HepG2 (cell line): ENCODE data around the gene TTC8. TPM values are rescaled to one million over a fixed set of nuclear protein-coding genes. Genes with fewer than 3 reads are reported as not detected.

ENCODE experiments used
- ATAC-seq: fragments of 200-7000 bp; cut with Tn5 transposase; 3 replicates; pipeline ENCODE4 v1.9.1; 2020; ENCODE audit warnings: mild to moderate bottlenecking, moderate library complexity
- BruUV-seq: library from RNA; stranded (reverse); fragments of 400-500 nt; replicated peaks from 2 replicates; lab custom pipeline; 2021; lab: Mats Ljungman, UMichigan
- CTCF ChIA-PET: fragments of 300-600 bp; formaldehyde crosslinking; extraction: SDS; loops from one replicate; lab custom pipeline; 2021; ENCODE audit warnings: low total read pairs, inconsistent platforms, low intra/inter-chr PET ratio; lab: Yijun Ruan, JAX
- POLR2A ChIA-PET: fragments of 350-600 bp; sonication (Branson Sonifier 250); formaldehyde crosslinking; loops from one replicate; lab custom pipeline; 2020; ENCODE audit warnings: antibody characterized with exemption, inconsistent platforms; lab: Yijun Ruan, JAX
- DNase-seq: peaks from one replicate; pipeline ENCODE4 v3.0.0-alpha.2; 2015; ENCODE audit warnings: low spot score
- FAIRE-seq: peaks from 3 replicates; lab custom pipeline; 2011; peaks lifted over from hg19 to GRCh38; lab: Jason Lieb, UNC
- H2AFZ ChIP-seq: one replicate; pipeline ENCODE4 v1.6.1; 2011; ENCODE audit warnings: low read length, inconsistent platforms
- H3K27ac ChIP-seq: fragments of 300-600 bp; 3 replicates; pipeline ENCODE4 v1.8.0; 2011; ENCODE audit warnings: mixed run types, mild to moderate bottlenecking, mixed read lengths, low read length, inconsistent platforms; ENCODE audit not compliant: insufficient read depth; ENCODE audit errors: extremely low read length
- H3K27me3 ChIP-seq, 2 experiments: fragments of 200-600 bp in 1 of 2; 2 replicates in 1 of 2; 3 replicates in 1 of 2; pipeline versions ENCODE4 v1.6.0 to v1.8.0; 2011; ENCODE audit warnings: low read length in 2 of 2, mild to moderate bottlenecking in 2 of 2, moderate library complexity in 2 of 2, inconsistent platforms in 1 of 2; ENCODE audit not compliant: insufficient read depth in 2 of 2, control insufficient read depth in 1 of 2
- H3K36me3 ChIP-seq, 2 experiments: fragments of 200-600 bp in 1 of 2; replicated peaks in 1 of 2; 2 replicates in 1 of 2; 3 replicates in 1 of 2; pipeline versions ENCODE4 v1.5.1 to v1.8.0; 2011; ENCODE audit warnings: low read length in 2 of 2, inconsistent platforms in 1 of 2; ENCODE audit not compliant: insufficient read depth in 2 of 2, control insufficient read depth in 1 of 2
- H3K4me1 ChIP-seq: 2 replicates; pipeline ENCODE4 v1.5.1; 2012; ENCODE audit warnings: low read length, inconsistent platforms; ENCODE audit not compliant: insufficient read depth
- H3K4me2 ChIP-seq: 2 replicates; pipeline ENCODE4 v1.6.0; 2011; ENCODE audit warnings: low read depth, low read length, inconsistent platforms
- H3K4me3 ChIP-seq, 3 experiments: fragments of 200-600 bp in 1 of 3; sonication (generic), shearing (Covaris generic) in 1 of 3; replicated peaks in 1 of 3; 2 replicates each; pipeline ENCODE4 v1.5.1; 2011 to 2016; ENCODE audit warnings: low read length in 3 of 3, inconsistent platforms in 2 of 3, low read depth in 2 of 3, mild to moderate bottlenecking in 2 of 3, control low read depth in 1 of 3, mixed read lengths in 1 of 3; ENCODE audit not compliant: insufficient read depth in 1 of 3
- H3K79me2 ChIP-seq: one replicate; pipeline ENCODE4 v1.6.1; 2011; ENCODE audit warnings: low read length, inconsistent platforms; ENCODE audit not compliant: insufficient read depth
- H3K9ac ChIP-seq: 2 replicates; pipeline ENCODE4 v1.6.0; 2011; ENCODE audit warnings: mild to moderate bottlenecking, low read depth, low read length, inconsistent platforms; ENCODE audit not compliant: insufficient read depth
- H3K9me3 ChIP-seq: 2 replicates; pipeline ENCODE4 v1.5.1; 2012; ENCODE audit warnings: mild to moderate bottlenecking, low read length
- H4K20me1 ChIP-seq: 2 replicates; pipeline ENCODE4 v1.6.0; 2011; ENCODE audit warnings: inconsistent platforms, mild to moderate bottlenecking, low read length, moderate library complexity; ENCODE audit not compliant: insufficient read depth
- DPF2 ChIP-seq: sonication (generic); formaldehyde crosslinking; IDR thresholded peaks from 2 replicates; pipeline ENCODE4 v1.4.0; 2020; ENCODE audit warnings: mild to moderate bottlenecking, low read depth, missing genetic modification reagents, borderline replicate concordance
- FOXO1 ChIP-seq: sonication (generic); formaldehyde crosslinking; IDR thresholded peaks from 2 replicates; pipeline ENCODE4 v1.4.0; 2020; ENCODE audit warnings: missing genetic modification reagents
- KDM6A ChIP-seq: IDR thresholded peaks from 2 replicates; pipeline ENCODE4 v1.6.1; 2016; ENCODE audit warnings: low read depth
- MTF2 ChIP-seq: sonication (generic); formaldehyde crosslinking; IDR thresholded peaks from 2 replicates; pipeline ENCODE4 v1.5.0; 2020; ENCODE audit warnings: missing genetic modification reagents, borderline replicate concordance
- PPARG ChIP-seq: conservative IDR thresholded peaks from 2 replicates; pipeline ENCODE4 v1.6.1; 2016; ENCODE audit warnings: missing biosample characterization, missing genetic modification reagents
- WIZ ChIP-seq: sonication (generic); formaldehyde crosslinking; IDR thresholded peaks from 2 replicates; pipeline ENCODE4 v1.5.1; 2020; ENCODE audit warnings: mild to moderate bottlenecking, missing genetic modification reagents
- ZNF12 ChIP-seq: sonication (generic); formaldehyde crosslinking; IDR thresholded peaks from 2 replicates; pipeline ENCODE4 v1.5.0; 2020; ENCODE audit warnings: missing genetic modification reagents
- ZNF570 ChIP-seq: sonication (generic); formaldehyde crosslinking; IDR thresholded peaks from 2 replicates; pipeline ENCODE4 v1.4.0; 2020; ENCODE audit warnings: mild to moderate bottlenecking, missing genetic modification reagents, borderline replicate concordance
- ZNF598 ChIP-seq: sonication (generic); formaldehyde crosslinking; IDR thresholded peaks from 2 replicates; pipeline ENCODE4 v1.5.1; 2020; ENCODE audit warnings: mild to moderate bottlenecking, missing genetic modification reagents, borderline replicate concordance
- ZNF605 ChIP-seq: sonication (generic); formaldehyde crosslinking; IDR thresholded peaks from 2 replicates; pipeline ENCODE4 v1.8.0; 2022; ENCODE audit warnings: mild to moderate bottlenecking, missing genetic modification reagents
- WGBS: methylation state at CpG from one replicate; pipeline ENCODE4 v1.1.6; 2017; ENCODE audit warnings: low lambda C conversion rate; 5-methylcytosine and 5-hydroxymethylcytosine counted together
- in situ Hi-C: cut with HindIII; loops from 2 replicates; pipeline ENCODE4 v1.10.0; 2017; ENCODE audit warnings: low pct_unique_long_range_greater_than_20kb; ENCODE audit not compliant: extremely low pct_ligation_motif_present
- intact Hi-C: fragments of 100-400 bp; cut with micrococcal nuclease; formaldehyde crosslinking; loops from one replicate; pipeline ENCODE4 v1.10.0; 2022; ENCODE audit not compliant: unreplicated experiment
- polyA plus RNA-seq, 8 experiments: library from polyadenylated mRNA; depleted of rRNA in 3 of 8; stranded (reverse) in 7 of 8; unstranded in 1 of 8; fragments of >200 nt; fragmentation: Illumina TruSeq in 4 of 8; extraction: Trizol in 4 of 8; gene quantifications; 2 replicates each; pipeline versions ENCODE4 v1.2.1 to v1.2.3, GENCODE V29; 2011 to 2016; ENCODE audit warnings: low read depth in 4 of 8, missing spikeins in 1 of 8, mixed read lengths in 1 of 8; ENCODE audit not compliant: insufficient read depth in 1 of 8
- total RNA-seq, 5 experiments: library from RNA; depleted of rRNA; stranded (reverse); fragments of >200 nt; fragmentation: Illumina TruSeq; extraction: Trizol; gene quantifications; 2 replicates each; pipeline ENCODE4 v1.2.3, GENCODE V29; 2016; ENCODE audit warnings: low read depth in 1 of 5
- TF ChIP-seq, protein P1 (sequence below): IDR thresholded peaks from 2 replicates; pipeline ENCODE4 v1.4.0; 2020; ENCODE audit warnings: mild to moderate bottlenecking, missing genetic modification reagents
- TF ChIP-seq, protein P2 (sequence below): sonication (generic); formaldehyde crosslinking; IDR thresholded peaks from 2 replicates; pipeline ENCODE4 v1.8.0; 2023; ENCODE audit warnings: mild to moderate bottlenecking, missing genetic modification reagents
- TF ChIP-seq, protein P3 (sequence below): IDR thresholded peaks from 2 replicates; pipeline ENCODE4 v1.6.1; 2016; ENCODE audit warnings: missing compliant biosample characterization, missing genetic modification reagents, borderline replicate concordance
- TF ChIP-seq, protein P4 (sequence below): sonication (generic); formaldehyde crosslinking; IDR thresholded peaks from 2 replicates; pipeline ENCODE4 v1.4.0; 2020; ENCODE audit warnings: mild to moderate bottlenecking, missing genetic modification reagents

The TTC8 gene
- total and polyA plus RNA-seq, 2 of the 13 experiments (the other 11 are each of a cell fraction or from before 2014, with no cell fraction given), result 13.8 to 15.2 TPM

DNA sequence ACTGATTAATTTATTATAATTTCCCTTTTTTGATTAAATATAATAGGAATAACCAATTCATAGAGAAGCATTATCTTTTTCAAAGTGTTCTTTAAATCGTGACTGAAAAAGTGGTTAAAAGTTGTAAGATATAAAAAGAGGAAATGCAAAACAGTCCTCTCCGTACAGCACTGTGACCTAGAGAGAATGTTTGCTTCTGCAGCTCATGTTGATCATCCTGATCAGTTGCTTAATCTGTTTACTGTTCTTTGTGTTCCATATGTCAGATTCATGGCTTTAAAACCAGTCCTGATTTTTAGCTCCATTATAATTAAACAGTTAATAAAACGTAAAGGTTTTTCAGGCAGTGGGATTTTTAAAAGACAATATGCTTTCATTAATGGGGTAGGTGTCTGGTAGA, 4.7 kb downstream of the TTC8 start:
- peak overlapping the region; percentile 28; the same call in 1 of the 2 replicates for H3K4me2 ChIP-seq
- peak overlapping the region; percentile 29 for H3K27ac ChIP-seq
- in situ Hi-C loops (no loop called here), intact Hi-C loops (loop anchor here (10.0 kb wide), 1 partner anchor 1954 kb away; no protein-coding TSS in a partner anchor)
- peaks cover 9% of the 10 kb centered on the region for H3K79me2 ChIP-seq
- H3K4me1 ChIP-seq, result peaks cover 36% of the 10 kb centered on the region
- ChIA-PET POLR2A (no interaction called here), CTCF (no interaction called here)
- FAIRE-seq (no peak), ATAC-seq (no peak), DNase-seq (peak; percentile 10)
- H3K9me3 ChIP-seq, result no peaks in the 10 kb centered on the region
- 28% methylated on average over 3 of the region's 3 CpGs for WGBS
- no TSS peak for BruUV-seq
- H3K36me3 ChIP-seq, result peaks cover 0 to 1% of the 10 kb centered on the region in 2 experiments; a peak in 1 of 5 replicates
- H3K4me3 ChIP-seq, result no peak overlapping the region
- H4K20me1 ChIP-seq, result no peaks in the 10 kb centered on the region
- no peaks in the 10 kb centered on the region for H3K27me3 ChIP-seq
- no peak overlapping the region for H2AFZ ChIP-seq
- no peak overlapping the region for H3K9ac ChIP-seq
- TF ChIP-seq DPF2 (CRISPR knock-in tag) (0 out of 2 replicates have a peak, but pooled peaks have one; percentile 25), ZNF12 (CRISPR knock-in tag) (no peak), ZNF605 (CRISPR knock-in tag) (no peak), PPARG (CRISPR knock-in tag) (0 out of 2 replicates have a peak, but pooled peaks have one; percentile 41), MTF2 (CRISPR knock-in tag) (no peak), WIZ (CRISPR knock-in tag) (no peak), FOXO1 (CRISPR knock-in tag) (peak; percentile 17; the same call in 1 of the 2 replicates), ZNF598 (CRISPR knock-in tag) (no peak), ZNF570 (CRISPR knock-in tag) (no peak), KDM6A (CRISPR knock-in tag) (0 out of 2 replicates have a peak, but pooled peaks have one; percentile 21)
- TF ChIP-seq, protein P1, sequence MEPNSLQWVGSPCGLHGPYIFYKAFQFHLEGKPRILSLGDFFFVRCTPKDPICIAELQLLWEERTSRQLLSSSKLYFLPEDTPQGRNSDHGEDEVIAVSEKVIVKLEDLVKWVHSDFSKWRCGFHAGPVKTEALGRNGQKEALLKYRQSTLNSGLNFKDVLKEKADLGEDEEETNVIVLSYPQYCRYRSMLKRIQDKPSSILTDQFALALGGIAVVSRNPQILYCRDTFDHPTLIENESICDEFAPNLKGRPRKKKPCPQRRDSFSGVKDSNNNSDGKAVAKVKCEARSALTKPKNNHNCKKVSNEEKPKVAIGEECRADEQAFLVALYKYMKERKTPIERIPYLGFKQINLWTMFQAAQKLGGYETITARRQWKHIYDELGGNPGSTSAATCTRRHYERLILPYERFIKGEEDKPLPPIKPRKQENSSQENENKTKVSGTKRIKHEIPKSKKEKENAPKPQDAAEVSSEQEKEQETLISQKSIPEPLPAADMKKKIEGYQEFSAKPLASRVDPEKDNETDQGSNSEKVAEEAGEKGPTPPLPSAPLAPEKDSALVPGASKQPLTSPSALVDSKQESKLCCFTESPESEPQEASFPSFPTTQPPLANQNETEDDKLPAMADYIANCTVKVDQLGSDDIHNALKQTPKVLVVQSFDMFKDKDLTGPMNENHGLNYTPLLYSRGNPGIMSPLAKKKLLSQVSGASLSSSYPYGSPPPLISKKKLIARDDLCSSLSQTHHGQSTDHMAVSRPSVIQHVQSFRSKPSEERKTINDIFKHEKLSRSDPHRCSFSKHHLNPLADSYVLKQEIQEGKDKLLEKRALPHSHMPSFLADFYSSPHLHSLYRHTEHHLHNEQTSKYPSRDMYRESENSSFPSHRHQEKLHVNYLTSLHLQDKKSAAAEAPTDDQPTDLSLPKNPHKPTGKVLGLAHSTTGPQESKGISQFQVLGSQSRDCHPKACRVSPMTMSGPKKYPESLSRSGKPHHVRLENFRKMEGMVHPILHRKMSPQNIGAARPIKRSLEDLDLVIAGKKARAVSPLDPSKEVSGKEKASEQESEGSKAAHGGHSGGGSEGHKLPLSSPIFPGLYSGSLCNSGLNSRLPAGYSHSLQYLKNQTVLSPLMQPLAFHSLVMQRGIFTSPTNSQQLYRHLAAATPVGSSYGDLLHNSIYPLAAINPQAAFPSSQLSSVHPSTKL, result 0 out of 2 replicates have a peak, but pooled peaks have one; percentile 22
- TF ChIP-seq, protein P2, sequence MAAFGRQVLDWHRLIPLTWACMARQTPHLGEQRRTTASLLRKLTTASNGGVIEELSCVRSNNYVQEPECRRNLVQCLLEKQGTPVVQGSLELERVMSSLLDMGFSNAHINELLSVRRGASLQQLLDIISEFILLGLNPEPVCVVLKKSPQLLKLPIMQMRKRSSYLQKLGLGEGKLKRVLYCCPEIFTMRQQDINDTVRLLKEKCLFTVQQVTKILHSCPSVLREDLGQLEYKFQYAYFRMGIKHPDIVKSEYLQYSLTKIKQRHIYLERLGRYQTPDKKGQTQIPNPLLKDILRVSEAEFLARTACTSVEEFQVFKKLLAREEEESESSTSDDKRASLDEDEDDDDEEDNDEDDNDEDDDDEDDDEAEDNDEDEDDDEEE (CRISPR knock-in tag), result no peak
- TF ChIP-seq, protein P3, sequence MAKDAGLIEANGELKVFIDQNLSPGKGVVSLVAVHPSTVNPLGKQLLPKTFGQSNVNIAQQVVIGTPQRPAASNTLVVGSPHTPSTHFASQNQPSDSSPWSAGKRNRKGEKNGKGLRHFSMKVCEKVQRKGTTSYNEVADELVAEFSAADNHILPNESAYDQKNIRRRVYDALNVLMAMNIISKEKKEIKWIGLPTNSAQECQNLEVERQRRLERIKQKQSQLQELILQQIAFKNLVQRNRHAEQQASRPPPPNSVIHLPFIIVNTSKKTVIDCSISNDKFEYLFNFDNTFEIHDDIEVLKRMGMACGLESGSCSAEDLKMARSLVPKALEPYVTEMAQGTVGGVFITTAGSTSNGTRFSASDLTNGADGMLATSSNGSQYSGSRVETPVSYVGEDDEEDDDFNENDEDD (CRISPR knock-in tag), result no peak
- TF ChIP-seq, protein P4, sequence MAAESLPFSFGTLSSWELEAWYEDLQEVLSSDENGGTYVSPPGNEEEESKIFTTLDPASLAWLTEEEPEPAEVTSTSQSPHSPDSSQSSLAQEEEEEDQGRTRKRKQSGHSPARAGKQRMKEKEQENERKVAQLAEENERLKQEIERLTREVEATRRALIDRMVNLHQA (CRISPR knock-in tag), result no peak
